ENCODE measurements around the gene CDK3. TPM values are rescaled to one million over a fixed set of nuclear protein-coding genes. Genes with fewer than 3 reads are reported as not detected.

The CDK3 gene
- total RNA-seq, 2 donors from 2014 or later, result 3.4 to 4.9 TPM

DNA sequence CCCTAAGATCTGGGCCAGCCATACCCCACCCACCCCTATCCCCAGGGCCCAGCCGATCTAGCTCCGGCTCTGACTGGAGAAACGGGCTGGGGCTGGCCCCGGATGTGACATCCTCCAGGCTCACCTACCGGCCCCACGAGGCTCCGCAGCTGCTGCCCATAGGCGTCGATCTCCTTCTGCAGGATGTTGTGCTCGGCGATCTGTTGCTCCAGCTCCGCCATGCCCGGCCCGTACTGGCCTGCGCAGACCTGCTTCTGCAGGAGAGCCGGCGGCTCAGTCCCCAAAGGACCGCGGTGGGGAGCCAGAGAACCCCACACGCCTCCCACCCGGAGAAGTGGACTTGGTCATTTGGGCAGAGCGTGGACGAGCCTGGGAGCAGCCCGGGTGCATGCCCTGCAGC, 21.6 kb downstream of the CDK3 start:
- H3K36me3 ChIP-seq (replicated peaks in 1 of 2; ENCODE audit: insufficient read depth in 1 of 2, low read depth in 2 of 2), result no peaks in the 10 kb centered on the region
- no peaks in the 10 kb centered on the region for H3K9me3 ChIP-seq
- intact Hi-C loops (cut with DNase I), result no loop called here
- no peaks in the 10 kb centered on the region for H3K27me3 ChIP-seq
- ATAC-seq (no peak), DNase-seq (no peak)
- no peak overlapping the region for H3K4me3 ChIP-seq
- WGBS, 2 donors, result 87 to 94% methylated on average over 7 to 24 of the region's 24 CpGs
- TF ChIP-seq POLR2A (IDR thresholded peaks at IDR 0.05) (no peak), CTCF (IDR thresholded peaks at IDR 0.05) (no peak)
- H3K4me1 ChIP-seq, result peaks cover 6% of the 10 kb centered on the region
- no peak overlapping the region for H3K27ac ChIP-seq

DNA sequence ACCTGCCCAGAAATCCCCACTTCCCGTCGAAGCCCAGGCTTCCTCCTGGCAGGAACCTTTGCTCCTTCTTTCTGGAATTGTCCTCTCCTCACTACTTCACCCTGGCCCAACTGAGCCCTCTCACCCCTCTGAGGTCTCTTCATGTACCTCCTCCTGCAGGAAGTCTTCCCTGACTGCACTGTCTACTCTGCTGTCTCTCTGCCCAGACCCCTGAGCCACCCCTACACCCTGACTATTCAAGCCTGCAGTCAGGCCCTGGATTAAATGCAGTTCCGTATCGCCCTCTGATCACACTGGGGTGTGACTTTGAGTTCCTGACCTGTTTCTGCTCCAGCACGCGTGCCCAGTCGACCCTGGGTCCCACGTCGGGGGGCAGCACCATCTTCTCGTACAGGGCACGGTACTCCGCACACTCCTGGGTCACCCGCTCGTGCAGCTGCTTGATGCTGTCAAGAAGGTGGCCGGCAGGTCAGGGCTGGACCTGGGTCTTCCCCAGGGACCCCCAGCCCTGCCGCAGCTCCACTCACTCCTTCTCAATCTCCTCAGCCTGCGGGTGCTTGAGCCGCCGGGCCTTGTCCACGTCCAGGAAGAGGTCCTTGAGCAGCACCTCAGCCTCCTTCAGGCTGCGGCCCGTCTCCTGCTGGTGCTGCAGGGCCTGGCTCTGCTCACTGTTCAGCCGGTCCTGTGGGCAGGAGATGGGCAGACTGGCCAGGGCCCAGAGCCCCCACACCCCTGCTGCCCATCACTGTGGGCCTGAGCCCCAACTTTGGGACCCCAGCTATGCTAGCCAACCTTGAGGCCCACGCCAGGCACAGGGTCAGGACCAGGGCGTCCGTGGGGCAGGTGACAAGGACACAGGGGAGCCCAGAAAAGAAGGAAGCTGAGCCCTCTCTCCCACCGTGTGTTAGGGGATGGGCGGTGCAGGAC, 22.6 kb downstream of the CDK3 start:
- ATAC-seq, result no peak
- Histone ChIP-seq H3K9me3 (no peaks in the 10 kb centered on the region), H3K36me3 (replicated peaks in 1 of 2; ENCODE audit: insufficient read depth in 1 of 2, low read depth in 2 of 2) (no peaks in the 10 kb centered on the region), H3K4me3 (no peak overlapping the region), H3K27me3 (no peaks in the 10 kb centered on the region), H3K27ac (no peak overlapping the region), H3K4me1 (peaks cover 11% of the 10 kb centered on the region)
- no peak for TF ChIP-seq CTCF (IDR thresholded peaks at IDR 0.05)
- no peak for TF ChIP-seq POLR2A (IDR thresholded peaks at IDR 0.05)
- intact Hi-C loops (cut with DNase I), result no loop called here
- DNase-seq, result no peak
- WGBS, 2 donors, result 86 to 91% methylated on average over 10 to 23 of the region's 28 CpGs

- Histone ChIP-seq H3K27ac (no peak overlapping the region), H3K4me1 (peaks cover 11% of the 10 kb centered on the region), H3K4me3 (no peak overlapping the region), H3K36me3 (replicated peaks in 1 of 2; ENCODE audit: insufficient read depth in 1 of 2, low read depth in 2 of 2) (no peaks in the 10 kb centered on the region), H3K27me3 (no peaks in the 10 kb centered on the region), H3K9me3 (no peaks in the 10 kb centered on the region)
- TF ChIP-seq POLR2A (IDR thresholded peaks at IDR 0.05), result no peak
- no peak for TF ChIP-seq CTCF (IDR thresholded peaks at IDR 0.05)
- no peak for ATAC-seq
- 76 to 84% methylated on average over 9 of the region's 9 CpGs for WGBS, 2 donors
- intact Hi-C loops (cut with DNase I), result no loop called here
- DNase-seq, result no peak
These were observed 23.2 kb downstream of the CDK3 start for GRCh38 chr17:76023900-76024237.

GRCh38 chr17:76024353-76024752, 23.7 kb downstream of the CDK3 start:
- H3K4me3 ChIP-seq, result no peak overlapping the region
- WGBS, 2 donors, result 88 to 89% methylated on average over 4 to 9 of the region's 9 CpGs
- no peaks in the 10 kb centered on the region for H3K27me3 ChIP-seq

More at GRCh38 chr17:76024353-76024752, 23.7 kb downstream of the CDK3 start:
- Histone ChIP-seq H3K9me3 (no peaks in the 10 kb centered on the region), H3K4me1 (peaks cover 11% of the 10 kb centered on the region), H3K27ac (no peak overlapping the region), H3K36me3 (replicated peaks in 1 of 2; ENCODE audit: insufficient read depth in 1 of 2, low read depth in 2 of 2) (no peaks in the 10 kb centered on the region)
- TF ChIP-seq CTCF (IDR thresholded peaks at IDR 0.05), result no peak
- TF ChIP-seq POLR2A (IDR thresholded peaks at IDR 0.05), result no peak
- no peak for ATAC-seq
- no peak for DNase-seq
- intact Hi-C loops (cut with DNase I), result no loop called here
